HL-60 (cell line): ENCODE results near the gene IL17D.

ENCODE experiments used
- POLR2AphosphoS5 ChIP-seq: IDR thresholded peaks from 2 replicates; pipeline ENCODE4 v1.6.1; 2012; ENCODE audit warnings: low read depth
- SPI1 ChIP-seq: IDR thresholded peaks from 2 replicates; pipeline ENCODE4 v1.6.1; 2012; ENCODE audit warnings: low read depth, mild to moderate bottlenecking, borderline replicate concordance
- TF ChIP-seq, protein P1 (sequence below): IDR thresholded peaks from one replicate; pipeline ENCODE4 v1.5.1; 2011; ENCODE audit warnings: low read length, control low read depth, inconsistent platforms; ENCODE audit not compliant: insufficient read depth
- TF ChIP-seq, protein P2 (sequence below): IDR thresholded peaks from 2 replicates; pipeline ENCODE4 v1.6.1; 2012; ENCODE audit warnings: low read depth; ENCODE audit not compliant: insufficient replicate concordance

DNA sequence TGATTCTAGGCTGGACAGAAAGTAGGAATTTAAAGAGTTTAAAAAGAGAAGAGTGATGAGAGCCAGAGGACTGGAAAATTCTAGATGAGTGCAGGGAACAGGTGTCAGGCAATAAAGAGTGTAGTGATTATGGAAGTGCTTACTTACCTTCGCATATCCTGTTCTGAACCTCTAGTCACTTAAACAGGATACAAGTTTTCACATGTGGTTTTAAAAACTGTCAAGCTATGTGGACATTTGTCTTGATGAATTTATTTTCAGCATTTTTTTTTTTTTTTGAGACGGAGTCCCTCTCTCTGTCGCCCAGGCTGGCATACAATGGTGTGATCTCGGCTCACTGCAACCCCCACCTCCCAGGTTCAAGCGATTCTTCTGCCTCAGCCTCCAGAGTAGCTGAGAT lies 34.3 kb upstream of the IL17D start:
- TF ChIP-seq, protein P1, sequence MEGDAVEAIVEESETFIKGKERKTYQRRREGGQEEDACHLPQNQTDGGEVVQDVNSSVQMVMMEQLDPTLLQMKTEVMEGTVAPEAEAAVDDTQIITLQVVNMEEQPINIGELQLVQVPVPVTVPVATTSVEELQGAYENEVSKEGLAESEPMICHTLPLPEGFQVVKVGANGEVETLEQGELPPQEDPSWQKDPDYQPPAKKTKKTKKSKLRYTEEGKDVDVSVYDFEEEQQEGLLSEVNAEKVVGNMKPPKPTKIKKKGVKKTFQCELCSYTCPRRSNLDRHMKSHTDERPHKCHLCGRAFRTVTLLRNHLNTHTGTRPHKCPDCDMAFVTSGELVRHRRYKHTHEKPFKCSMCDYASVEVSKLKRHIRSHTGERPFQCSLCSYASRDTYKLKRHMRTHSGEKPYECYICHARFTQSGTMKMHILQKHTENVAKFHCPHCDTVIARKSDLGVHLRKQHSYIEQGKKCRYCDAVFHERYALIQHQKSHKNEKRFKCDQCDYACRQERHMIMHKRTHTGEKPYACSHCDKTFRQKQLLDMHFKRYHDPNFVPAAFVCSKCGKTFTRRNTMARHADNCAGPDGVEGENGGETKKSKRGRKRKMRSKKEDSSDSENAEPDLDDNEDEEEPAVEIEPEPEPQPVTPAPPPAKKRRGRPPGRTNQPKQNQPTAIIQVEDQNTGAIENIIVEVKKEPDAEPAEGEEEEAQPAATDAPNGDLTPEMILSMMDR, result no peak
- TF ChIP-seq POLR2AphosphoS5, result no peak
- no peak for TF ChIP-seq SPI1
- TF ChIP-seq, protein P2, sequence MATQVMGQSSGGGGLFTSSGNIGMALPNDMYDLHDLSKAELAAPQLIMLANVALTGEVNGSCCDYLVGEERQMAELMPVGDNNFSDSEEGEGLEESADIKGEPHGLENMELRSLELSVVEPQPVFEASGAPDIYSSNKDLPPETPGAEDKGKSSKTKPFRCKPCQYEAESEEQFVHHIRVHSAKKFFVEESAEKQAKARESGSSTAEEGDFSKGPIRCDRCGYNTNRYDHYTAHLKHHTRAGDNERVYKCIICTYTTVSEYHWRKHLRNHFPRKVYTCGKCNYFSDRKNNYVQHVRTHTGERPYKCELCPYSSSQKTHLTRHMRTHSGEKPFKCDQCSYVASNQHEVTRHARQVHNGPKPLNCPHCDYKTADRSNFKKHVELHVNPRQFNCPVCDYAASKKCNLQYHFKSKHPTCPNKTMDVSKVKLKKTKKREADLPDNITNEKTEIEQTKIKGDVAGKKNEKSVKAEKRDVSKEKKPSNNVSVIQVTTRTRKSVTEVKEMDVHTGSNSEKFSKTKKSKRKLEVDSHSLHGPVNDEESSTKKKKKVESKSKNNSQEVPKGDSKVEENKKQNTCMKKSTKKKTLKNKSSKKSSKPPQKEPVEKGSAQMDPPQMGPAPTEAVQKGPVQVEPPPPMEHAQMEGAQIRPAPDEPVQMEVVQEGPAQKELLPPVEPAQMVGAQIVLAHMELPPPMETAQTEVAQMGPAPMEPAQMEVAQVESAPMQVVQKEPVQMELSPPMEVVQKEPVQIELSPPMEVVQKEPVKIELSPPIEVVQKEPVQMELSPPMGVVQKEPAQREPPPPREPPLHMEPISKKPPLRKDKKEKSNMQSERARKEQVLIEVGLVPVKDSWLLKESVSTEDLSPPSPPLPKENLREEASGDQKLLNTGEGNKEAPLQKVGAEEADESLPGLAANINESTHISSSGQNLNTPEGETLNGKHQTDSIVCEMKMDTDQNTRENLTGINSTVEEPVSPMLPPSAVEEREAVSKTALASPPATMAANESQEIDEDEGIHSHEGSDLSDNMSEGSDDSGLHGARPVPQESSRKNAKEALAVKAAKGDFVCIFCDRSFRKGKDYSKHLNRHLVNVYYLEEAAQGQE, result no peak
